ENCODE data around the gene ME3. TPM values are rescaled to one million over a fixed set of nuclear protein-coding genes. Genes with fewer than 3 reads are reported as not detected.

Gene ME3
- total RNA-seq, 1 donor from 2014 or later, result 4.1 TPM

- H3K4me1 Mint-ChIP-seq (ENCODE audit: low read depth), result peaks cover 16% of the 10 kb centered on the region
- H3K9me3 Mint-ChIP-seq, result peaks cover 14% of the 10 kb centered on the region
- no peak overlapping the region for H3K4me3 Mint-ChIP-seq (ENCODE audit: low read depth)
- no peak for DNase-seq (ENCODE audit: low spot score)
- H3K27me3 Mint-ChIP-seq (ENCODE audit: low read depth), result peaks cover 32% of the 10 kb centered on the region
- intact Hi-C loops (cut with micrococcal nuclease), result no loop called here
- H3K27ac Mint-ChIP-seq, result no peak overlapping the region
- H3K36me3 Mint-ChIP-seq (ENCODE audit: low read depth), result no peaks in the 10 kb centered on the region
Observed at GRCh38 chr11:86641537-86642261, 30.7 kb downstream of the ME3 start.

- H3K4me3 Mint-ChIP-seq (ENCODE audit: low read depth), result no peak overlapping the region
- H3K36me3 Mint-ChIP-seq (ENCODE audit: low read depth), result no peaks in the 10 kb centered on the region
- intact Hi-C loops (cut with micrococcal nuclease), result loop anchor here (5.0 kb wide), 2 partner anchors 48 to 103 kb away; no protein-coding TSS in a partner anchor
Observed at GRCh38 chr11:86639137-86639536, 33.3 kb downstream of the ME3 start.

GRCh38 chr11:86638673-86639072 lies 33.7 kb downstream of the ME3 start:
- Mint-ChIP-seq H3K9me3 (peaks cover 9% of the 10 kb centered on the region), H3K36me3 (ENCODE audit: low read depth) (no peaks in the 10 kb centered on the region), H3K4me3 (ENCODE audit: low read depth) (no peak overlapping the region), H3K27ac (no peak overlapping the region), H3K4me1 (ENCODE audit: low read depth) (peaks cover 18% of the 10 kb centered on the region), H3K27me3 (ENCODE audit: low read depth) (peaks cover 43% of the 10 kb centered on the region)
- no peak for DNase-seq (ENCODE audit: low spot score)
- intact Hi-C loops (cut with micrococcal nuclease), result loop anchor here (5.0 kb wide), 2 partner anchors 49 to 104 kb away; no protein-coding TSS in a partner anchor

More at GRCh38 chr11:86639137-86639536, 33.3 kb downstream of the ME3 start:
- Mint-ChIP-seq H3K27ac (no peak overlapping the region), H3K9me3 (peaks cover 9% of the 10 kb centered on the region), H3K27me3 (ENCODE audit: low read depth) (peaks cover 43% of the 10 kb centered on the region), H3K4me1 (ENCODE audit: low read depth) (peaks cover 18% of the 10 kb centered on the region)
- no peak for DNase-seq (ENCODE audit: low spot score)

- no peak overlapping the region for H3K27ac Mint-ChIP-seq
- H3K27me3 Mint-ChIP-seq (ENCODE audit: low read depth), result peaks cover 41% of the 10 kb centered on the region
- DNase-seq (ENCODE audit: low spot score), result no peak
- peaks cover 9% of the 10 kb centered on the region for H3K9me3 Mint-ChIP-seq
- no peak overlapping the region for H3K4me3 Mint-ChIP-seq (ENCODE audit: low read depth)
- H3K36me3 Mint-ChIP-seq (ENCODE audit: low read depth), result no peaks in the 10 kb centered on the region
- H3K4me1 Mint-ChIP-seq (ENCODE audit: low read depth), result peaks cover 21% of the 10 kb centered on the region
- intact Hi-C loops (cut with micrococcal nuclease), result loop anchor here (5.0 kb wide), 2 partner anchors 49 to 104 kb away; no protein-coding TSS in a partner anchor
Observed at GRCh38 chr11:86637988-86638387, 34.4 kb downstream of the ME3 start.

- Mint-ChIP-seq H3K36me3 (ENCODE audit: low read depth) (no peaks in the 10 kb centered on the region), H3K27me3 (ENCODE audit: low read depth) (peaks cover 41% of the 10 kb centered on the region)
Observed at GRCh38 chr11:86636275-86636674, 36.1 kb downstream of the ME3 start.

GRCh38 chr11:86632499-86633269 lies 39.7 kb downstream of the ME3 start:
- H3K4me1 Mint-ChIP-seq (ENCODE audit: low read depth), result peaks cover 18% of the 10 kb centered on the region
- no peaks in the 10 kb centered on the region for H3K9me3 Mint-ChIP-seq
- peak; percentile 14 for DNase-seq (ENCODE audit: low spot score)
- intact Hi-C loops (cut with micrococcal nuclease), result loop anchor here (2.0 kb wide), 1 partner anchor 128 kb away; no protein-coding TSS in a partner anchor
- no peaks in the 10 kb centered on the region for H3K36me3 Mint-ChIP-seq (ENCODE audit: low read depth)
- peaks cover 30% of the 10 kb centered on the region for H3K27me3 Mint-ChIP-seq (ENCODE audit: low read depth)
- no peak overlapping the region for H3K27ac Mint-ChIP-seq
- no peak overlapping the region for H3K4me3 Mint-ChIP-seq (ENCODE audit: low read depth)

More at GRCh38 chr11:86636275-86636674, 36.1 kb downstream of the ME3 start:
- Mint-ChIP-seq H3K9me3 (peaks cover 9% of the 10 kb centered on the region), H3K4me1 (ENCODE audit: low read depth) (peaks cover 26% of the 10 kb centered on the region), H3K27ac (no peak overlapping the region), H3K4me3 (ENCODE audit: low read depth) (no peak overlapping the region)
- DNase-seq (ENCODE audit: low spot score), result no peak
- intact Hi-C loops (cut with micrococcal nuclease), result loop anchor here (5.0 kb wide), 2 partner anchors 51 to 106 kb away; no protein-coding TSS in a partner anchor

GRCh38 chr11:86630229-86630981 lies 42.0 kb downstream of the ME3 start:
- DNase-seq (ENCODE audit: low spot score), result no peak
- Mint-ChIP-seq H3K27ac (no peak overlapping the region), H3K4me3 (ENCODE audit: low read depth) (no peak overlapping the region), H3K27me3 (ENCODE audit: low read depth) (peaks cover 15% of the 10 kb centered on the region), H3K36me3 (ENCODE audit: low read depth) (no peaks in the 10 kb centered on the region), H3K4me1 (ENCODE audit: low read depth) (peaks cover 9% of the 10 kb centered on the region), H3K9me3 (no peaks in the 10 kb centered on the region)
- intact Hi-C loops (cut with micrococcal nuclease), result no loop called here

GRCh38 chr11:86629045-86629706 lies 43.2 kb downstream of the ME3 start:
- Mint-ChIP-seq H3K4me1 (ENCODE audit: low read depth) (peaks cover 9% of the 10 kb centered on the region), H3K4me3 (ENCODE audit: low read depth) (no peak overlapping the region), H3K36me3 (ENCODE audit: low read depth) (no peaks in the 10 kb centered on the region), H3K27ac (no peak overlapping the region), H3K9me3 (no peaks in the 10 kb centered on the region), H3K27me3 (ENCODE audit: low read depth) (peaks cover 12% of the 10 kb centered on the region)
- intact Hi-C loops (cut with micrococcal nuclease), result no loop called here
- DNase-seq (ENCODE audit: low spot score), result no peak

- no peak for DNase-seq (ENCODE audit: low spot score)
- Mint-ChIP-seq H3K9me3 (no peaks in the 10 kb centered on the region), H3K27ac (no peak overlapping the region), H3K27me3 (ENCODE audit: low read depth) (peaks cover 9% of the 10 kb centered on the region), H3K4me1 (ENCODE audit: low read depth) (peaks cover 4% of the 10 kb centered on the region), H3K36me3 (ENCODE audit: low read depth) (no peaks in the 10 kb centered on the region), H3K4me3 (ENCODE audit: low read depth) (no peak overlapping the region)
- intact Hi-C loops (cut with micrococcal nuclease), result no loop called here
Observed at GRCh38 chr11:86627776-86628455, 44.5 kb downstream of the ME3 start.

GRCh38 chr11:86625981-86626380 lies 46.4 kb downstream of the ME3 start:
- no peak overlapping the region for H3K4me3 Mint-ChIP-seq (ENCODE audit: low read depth)
- peaks cover 9% of the 10 kb centered on the region for H3K27me3 Mint-ChIP-seq (ENCODE audit: low read depth)
- H3K27ac Mint-ChIP-seq, result no peak overlapping the region
- no peaks in the 10 kb centered on the region for H3K4me1 Mint-ChIP-seq (ENCODE audit: low read depth)
- H3K9me3 Mint-ChIP-seq, result no peaks in the 10 kb centered on the region
- intact Hi-C loops (cut with micrococcal nuclease), result no loop called here
- DNase-seq (ENCODE audit: low spot score), result no peak
- no peaks in the 10 kb centered on the region for H3K36me3 Mint-ChIP-seq (ENCODE audit: low read depth)

- no peak overlapping the region for H3K27ac Mint-ChIP-seq
- H3K9me3 Mint-ChIP-seq, result no peaks in the 10 kb centered on the region
- no peak overlapping the region for H3K4me3 Mint-ChIP-seq (ENCODE audit: low read depth)
- peaks cover 9% of the 10 kb centered on the region for H3K27me3 Mint-ChIP-seq (ENCODE audit: low read depth)
- no peaks in the 10 kb centered on the region for H3K4me1 Mint-ChIP-seq (ENCODE audit: low read depth)
- H3K36me3 Mint-ChIP-seq (ENCODE audit: low read depth), result no peaks in the 10 kb centered on the region
- no peak for DNase-seq (ENCODE audit: low spot score)
- intact Hi-C loops (cut with micrococcal nuclease), result no loop called here
Observed at GRCh38 chr11:86625544-86625943, 46.9 kb downstream of the ME3 start.

GRCh38 chr11:86624366-86624765 lies 48.0 kb downstream of the ME3 start:
- intact Hi-C loops (cut with micrococcal nuclease), result no loop called here
- no peak overlapping the region for H3K27ac Mint-ChIP-seq
- peaks cover 3% of the 10 kb centered on the region for H3K9me3 Mint-ChIP-seq
- peaks cover 1% of the 10 kb centered on the region for H3K4me1 Mint-ChIP-seq (ENCODE audit: low read depth)
- H3K27me3 Mint-ChIP-seq (ENCODE audit: low read depth), result peaks cover 9% of the 10 kb centered on the region
- peaks cover 3% of the 10 kb centered on the region for H3K36me3 Mint-ChIP-seq (ENCODE audit: low read depth)
- DNase-seq (ENCODE audit: low spot score), result no peak
- no peak overlapping the region for H3K4me3 Mint-ChIP-seq (ENCODE audit: low read depth)
